Measurements from ENCODE around the gene CDH18. TPM values are rescaled to one million over a fixed set of nuclear protein-coding genes. Genes with fewer than 3 reads are reported as not detected.

Gene CDH18
- total RNA-seq, 4 donors from 2014 or later = not detected

DNA sequence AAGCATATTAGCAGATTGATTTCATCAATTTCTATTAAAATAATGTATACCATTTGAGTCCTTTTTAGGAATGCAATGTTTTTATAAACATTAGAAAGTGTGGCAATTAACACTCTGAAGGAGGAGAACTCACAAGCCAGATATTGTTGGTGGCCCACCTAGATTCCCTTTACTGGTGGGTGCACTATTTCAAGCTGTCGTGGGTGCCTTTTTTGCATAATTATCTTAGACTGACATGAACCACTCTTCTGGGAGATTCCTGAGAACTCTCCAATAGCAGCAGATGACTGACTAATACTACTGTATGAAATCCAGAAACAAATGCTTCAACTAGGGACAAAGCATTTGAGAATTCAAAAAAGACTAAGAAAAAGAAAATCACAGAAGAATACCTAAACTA lies 526.0 kb downstream of the CDH18 start:
- no peak overlapping the region for H3K27ac ChIP-seq
- TF ChIP-seq, protein P1, sequence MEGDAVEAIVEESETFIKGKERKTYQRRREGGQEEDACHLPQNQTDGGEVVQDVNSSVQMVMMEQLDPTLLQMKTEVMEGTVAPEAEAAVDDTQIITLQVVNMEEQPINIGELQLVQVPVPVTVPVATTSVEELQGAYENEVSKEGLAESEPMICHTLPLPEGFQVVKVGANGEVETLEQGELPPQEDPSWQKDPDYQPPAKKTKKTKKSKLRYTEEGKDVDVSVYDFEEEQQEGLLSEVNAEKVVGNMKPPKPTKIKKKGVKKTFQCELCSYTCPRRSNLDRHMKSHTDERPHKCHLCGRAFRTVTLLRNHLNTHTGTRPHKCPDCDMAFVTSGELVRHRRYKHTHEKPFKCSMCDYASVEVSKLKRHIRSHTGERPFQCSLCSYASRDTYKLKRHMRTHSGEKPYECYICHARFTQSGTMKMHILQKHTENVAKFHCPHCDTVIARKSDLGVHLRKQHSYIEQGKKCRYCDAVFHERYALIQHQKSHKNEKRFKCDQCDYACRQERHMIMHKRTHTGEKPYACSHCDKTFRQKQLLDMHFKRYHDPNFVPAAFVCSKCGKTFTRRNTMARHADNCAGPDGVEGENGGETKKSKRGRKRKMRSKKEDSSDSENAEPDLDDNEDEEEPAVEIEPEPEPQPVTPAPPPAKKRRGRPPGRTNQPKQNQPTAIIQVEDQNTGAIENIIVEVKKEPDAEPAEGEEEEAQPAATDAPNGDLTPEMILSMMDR (IDR thresholded peaks at IDR 0.05) = no peak
- TF ChIP-seq POLR2A (IDR thresholded peaks at IDR 0.05) (no peak), POLR2AphosphoS5 (IDR thresholded peaks at IDR 0.05) (no peak), EP300 (IDR thresholded peaks at IDR 0.05) (no peak)
- 47% methylated on average over 1 of the region's 1 CpG; no CpG with 5 or more reads in 1 of the 2 donors for WGBS, 2 donors (ENCODE audit: low coverage in 1 of 2)
- ATAC-seq = no peak
- no peaks in the 10 kb centered on the region for H3K27me3 ChIP-seq
- no peaks in the 10 kb centered on the region for H3K4me1 ChIP-seq
- no peaks in the 10 kb centered on the region for H3K36me3 ChIP-seq
- H3K9me3 ChIP-seq = no peaks in the 10 kb centered on the region
- H3K4me3 ChIP-seq = no peak overlapping the region

- Histone ChIP-seq H3K4me1 (no peaks in the 10 kb centered on the region), H3K27ac (no peak overlapping the region), H3K36me3 (no peaks in the 10 kb centered on the region), H3K4me3 (no peak overlapping the region), H3K9me3 (no peaks in the 10 kb centered on the region), H3K27me3 (no peaks in the 10 kb centered on the region)
- no peak for ATAC-seq
- WGBS, 2 donors (ENCODE audit: low coverage in 1 of 2) = 80 to 95% methylated on average over 3 of the region's 3 CpGs
- TF ChIP-seq EP300 (IDR thresholded peaks at IDR 0.05) (no peak), POLR2A (IDR thresholded peaks at IDR 0.05) (no peak), POLR2AphosphoS5 (IDR thresholded peaks at IDR 0.05) (no peak)
- TF ChIP-seq, protein P1 (IDR thresholded peaks at IDR 0.05) = no peak
Measured at GRCh38 chr5:19424506-19424905, 563.5 kb downstream of the CDH18 start.
